ENCODE results near the gene LRRK2.

- TF ChIP-seq POLR2AphosphoS5 (IDR thresholded peaks at IDR 0.05; ENCODE audit: insufficient read depth in 1 of 2, low read depth in 1 of 2) (no peak), CTCF (IDR thresholded peaks at IDR 0.05) (no peak)
Measured at GRCh38 chr12:40327535-40327934, 102.7 kb downstream of the LRRK2 start.

Data from vagina (tissue), 2 donors.